NCI-H524 (cell line): ENCODE results near the gene DAPK1.
A peak's percentile ranks its signal among the peaks of the same experiment; 100 is the strongest.

Experiments
- DNase-seq, 2 experiments: peaks; one replicate each; lab custom pipeline; 2025; lab: John Stamatoyannopoulos, UW

DAPK1 gene

DNA sequence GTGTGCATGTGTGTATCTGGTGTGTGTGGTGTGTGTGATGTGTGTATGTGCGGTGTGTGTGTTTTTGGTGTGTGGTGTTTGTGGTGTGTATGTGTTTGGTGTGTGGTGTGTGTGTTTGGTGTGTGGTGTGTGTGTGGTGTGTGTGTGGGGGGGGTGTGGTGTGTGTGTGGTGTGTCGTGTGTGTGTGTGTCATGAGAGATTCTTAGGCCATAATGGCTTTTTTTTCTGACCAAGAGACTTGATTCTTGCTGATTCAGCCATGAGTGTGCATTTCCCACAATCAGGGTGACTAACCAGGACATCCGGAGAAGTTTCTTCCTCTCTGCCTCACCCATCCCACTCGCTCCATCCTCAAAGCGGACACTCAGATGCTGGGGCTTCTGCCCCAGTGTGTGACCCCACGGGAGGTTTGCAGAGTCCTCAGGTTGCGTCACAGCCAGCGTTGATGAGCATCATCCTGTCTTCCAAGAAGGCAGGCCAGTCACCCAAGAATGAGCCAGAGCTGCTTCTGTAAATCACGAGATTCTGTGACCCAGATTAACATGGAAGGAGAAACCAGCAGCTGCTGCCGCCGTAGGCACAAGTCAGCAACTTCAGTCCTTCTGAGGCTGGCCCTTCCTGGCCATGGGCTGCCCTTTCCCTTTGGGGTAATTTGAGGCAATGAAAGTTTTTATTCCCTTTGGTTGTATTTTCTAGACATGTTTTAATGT, 215.8 kb downstream of the DAPK1 start:
- DNase-seq: no peak

DNA sequence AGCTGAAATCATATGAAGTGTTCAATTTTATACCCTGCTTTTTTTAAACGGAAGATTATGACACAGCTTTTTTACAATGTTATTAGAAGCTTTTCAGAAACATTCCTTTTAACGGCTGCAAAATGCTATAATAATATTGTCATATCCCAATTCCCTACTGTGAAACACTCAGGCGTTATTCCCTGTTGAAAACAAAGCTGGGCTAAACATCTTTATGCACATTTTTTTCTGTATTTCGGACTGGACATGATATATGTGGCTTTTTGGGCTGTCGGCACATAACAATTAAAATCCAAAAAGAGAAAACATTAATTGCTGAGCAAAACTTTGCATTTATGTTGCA, 216.3 kb downstream of the DAPK1 start:
- no peak for DNase-seq

DNA sequence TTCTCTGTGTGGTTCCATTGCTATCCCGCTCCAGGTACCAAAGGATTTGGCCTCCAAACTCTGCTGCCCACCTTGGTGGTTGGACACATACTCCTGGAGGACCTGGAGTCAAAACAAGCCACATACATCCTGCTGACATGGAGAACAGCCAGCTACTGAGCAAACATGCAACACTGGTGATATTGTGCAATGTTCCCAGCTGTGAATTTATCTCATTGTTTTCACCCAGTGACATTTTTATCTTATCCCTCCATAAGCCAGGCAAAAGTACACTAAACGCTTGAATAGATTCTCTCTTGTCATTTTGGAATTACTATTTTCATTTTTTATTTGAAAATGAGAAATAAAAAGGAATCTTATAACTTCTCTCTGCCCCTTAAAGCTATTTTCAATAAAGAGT, 217.2 kb downstream of the DAPK1 start:
- no peak for DNase-seq

DNA sequence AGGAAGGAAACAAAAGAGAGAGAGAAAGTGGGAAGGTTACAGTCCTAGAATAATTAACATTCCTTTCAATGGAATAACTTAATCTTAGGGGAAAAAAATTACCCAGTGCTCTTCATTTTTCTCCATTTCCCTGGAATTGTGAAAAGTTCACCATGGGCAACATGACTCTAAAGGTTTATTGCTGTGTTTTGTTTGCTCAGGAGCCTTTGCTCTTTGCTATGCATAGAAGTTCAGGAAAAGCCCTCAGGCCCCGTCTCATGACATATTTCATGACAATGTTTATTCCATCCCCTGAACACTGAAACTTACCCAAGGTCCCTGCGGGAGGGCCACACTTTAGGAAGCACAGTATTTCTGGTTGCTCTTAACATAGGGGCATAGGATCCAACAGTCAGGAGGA, 218.5 kb downstream of the DAPK1 start:
- no peak for DNase-seq

DNA sequence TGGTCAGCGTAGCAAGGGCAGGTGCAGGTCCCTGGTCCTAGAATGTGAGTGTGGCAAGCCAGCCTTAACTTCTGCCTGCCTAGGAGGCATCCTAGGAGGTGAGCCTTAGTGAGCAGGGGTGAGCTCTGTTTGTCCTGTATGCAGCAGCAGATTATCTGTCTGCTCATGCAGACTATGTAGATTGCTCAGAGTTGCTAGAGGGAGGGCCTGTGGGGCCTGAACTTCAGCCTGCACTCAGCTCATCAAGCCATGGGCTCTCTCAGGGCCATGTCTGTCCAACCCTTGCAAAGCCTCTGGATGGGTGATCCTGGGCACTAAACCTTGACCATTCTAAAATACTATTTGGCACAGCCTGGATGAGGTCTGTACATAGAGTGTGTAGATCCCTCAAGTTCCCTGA, 219.8 kb downstream of the DAPK1 start:
- DNase-seq: no peak

DNA sequence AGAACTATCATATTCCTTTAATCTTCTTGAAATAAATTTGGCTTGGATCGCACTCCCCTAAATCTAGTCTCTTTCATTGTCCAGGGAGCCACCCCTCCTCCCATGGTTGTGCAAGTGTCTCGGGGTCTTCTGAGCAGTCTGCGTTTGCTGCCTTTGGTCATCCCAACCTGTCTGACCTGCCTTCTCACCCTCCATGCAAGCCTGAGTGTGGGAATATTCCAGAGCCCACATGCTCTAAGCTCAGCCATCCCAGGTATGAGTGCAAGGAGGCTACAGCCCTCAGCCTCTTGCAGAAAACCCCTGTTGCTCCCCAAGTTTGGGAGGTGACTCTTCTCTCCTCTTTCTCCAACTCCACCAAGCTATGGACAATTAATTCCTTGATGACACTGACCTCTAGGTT, 220.6 kb downstream of the DAPK1 start:
- DNase-seq: no peak

DNA sequence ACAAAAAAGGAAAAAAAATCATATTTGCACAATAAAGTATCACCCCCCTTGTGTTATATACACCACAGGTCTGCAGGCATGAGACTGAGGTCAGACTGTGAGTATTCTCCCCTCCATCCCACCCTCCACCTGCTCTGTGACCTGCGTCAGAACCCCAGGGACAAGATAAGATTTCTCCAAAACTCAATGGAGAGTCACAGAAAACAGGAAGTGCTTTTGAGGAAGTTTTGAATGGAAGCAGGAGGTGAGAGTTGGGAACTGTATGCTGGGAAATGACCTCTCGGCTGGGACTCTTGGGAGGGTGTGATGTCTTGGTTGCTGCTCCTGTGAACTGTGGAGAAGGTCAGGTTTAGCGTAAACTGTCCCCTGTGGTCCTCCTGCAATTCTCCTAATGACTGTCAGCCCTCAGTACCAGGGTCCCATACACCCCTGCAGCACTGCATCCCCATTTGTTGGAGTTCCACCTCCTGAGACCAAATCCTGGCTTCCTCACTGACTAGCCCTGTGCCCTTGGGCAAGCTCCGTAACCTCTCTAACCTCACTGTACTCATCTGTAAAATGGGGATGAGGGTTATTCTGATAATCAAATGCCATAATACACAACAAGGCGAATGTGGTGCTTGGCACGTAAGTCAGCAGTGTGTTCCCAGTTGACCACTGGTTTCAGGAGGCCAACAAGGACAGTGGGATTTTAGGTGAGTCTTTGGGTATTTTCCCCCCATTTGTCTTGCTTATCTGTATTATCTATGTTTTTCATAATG, 221.4 kb downstream of the DAPK1 start:
- no peak for DNase-seq

DNA sequence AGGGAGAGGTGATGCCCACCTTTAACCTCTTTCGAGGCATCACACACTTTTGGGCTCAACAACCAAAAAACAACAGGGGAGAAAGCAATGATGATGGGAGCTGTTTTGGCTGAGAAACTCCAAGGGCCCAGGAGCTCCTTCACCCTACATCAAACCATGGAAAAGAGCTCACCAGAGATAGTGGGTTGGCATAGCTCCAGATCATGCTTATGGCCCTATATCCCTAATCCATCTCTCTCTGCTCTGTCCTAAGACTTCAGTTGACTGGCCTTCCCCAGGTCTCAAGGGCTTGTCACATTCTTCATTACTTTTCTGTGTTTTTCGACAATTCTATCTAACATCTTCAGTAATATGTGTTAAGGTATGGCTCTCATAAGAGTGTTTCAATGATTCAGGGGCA, 222.5 kb downstream of the DAPK1 start:
- DNase-seq: no peak

DNA sequence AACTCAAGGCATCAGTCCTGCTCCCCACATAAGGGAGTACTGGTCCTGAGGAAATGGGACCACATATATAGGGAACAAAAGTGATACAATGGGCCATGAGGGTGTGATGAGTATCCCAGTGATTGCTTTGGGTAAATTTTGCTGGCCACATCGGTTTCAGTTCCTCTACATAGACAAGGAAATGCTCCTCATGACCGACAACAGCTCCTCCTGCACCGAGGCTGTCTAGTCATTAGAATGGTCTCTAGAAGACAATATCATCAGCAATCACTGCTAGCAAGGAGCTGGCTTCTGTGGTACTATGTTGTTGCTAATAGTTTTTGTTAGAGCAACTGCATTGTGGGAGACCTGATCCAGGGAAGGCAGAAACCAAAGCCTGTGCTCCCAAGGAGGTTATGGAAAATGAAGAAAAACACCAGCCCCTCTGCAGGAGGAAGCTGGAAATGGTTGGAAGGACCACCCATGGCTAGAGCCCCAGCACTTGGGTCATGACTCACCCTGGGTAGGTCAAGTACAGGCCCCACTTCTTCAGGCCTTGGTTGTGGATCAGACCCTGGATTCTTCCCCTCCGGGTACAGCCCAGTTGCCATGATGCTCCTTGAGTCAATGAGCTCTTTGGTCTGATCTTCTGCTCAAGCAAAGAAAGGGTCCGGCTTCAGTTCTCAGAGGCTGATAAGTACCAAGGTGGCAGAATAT, 224.9 kb downstream of the DAPK1 start:
- DNase-seq: no peak

DNA sequence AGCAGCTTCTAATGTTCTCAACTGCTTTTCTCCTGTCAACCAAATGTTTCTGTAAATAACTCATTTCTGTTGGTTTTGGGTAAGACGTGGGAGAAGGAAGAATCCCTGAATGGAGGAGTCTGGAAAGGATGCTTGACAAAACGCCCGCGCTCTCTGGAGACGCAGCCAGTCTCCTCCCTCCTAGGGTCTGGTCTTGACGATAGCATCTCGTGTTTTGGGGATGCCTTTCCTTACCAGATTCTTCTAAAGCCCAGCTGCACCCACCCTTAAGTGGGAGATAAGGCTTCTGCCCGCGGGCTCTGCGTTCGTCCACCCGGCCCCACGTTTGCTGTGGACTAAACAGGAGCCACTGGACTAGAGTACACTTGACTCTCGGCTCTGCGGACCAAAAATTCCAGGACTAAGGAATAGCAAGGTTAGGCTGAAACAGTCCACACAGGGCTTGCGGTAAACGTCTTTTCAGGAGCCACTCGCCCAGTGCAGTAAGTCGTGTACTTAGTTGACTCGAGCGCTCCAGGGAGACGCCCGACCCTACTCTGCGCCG, 227.8 kb downstream of the DAPK1 start:
- no peak for DNase-seq

DNA sequence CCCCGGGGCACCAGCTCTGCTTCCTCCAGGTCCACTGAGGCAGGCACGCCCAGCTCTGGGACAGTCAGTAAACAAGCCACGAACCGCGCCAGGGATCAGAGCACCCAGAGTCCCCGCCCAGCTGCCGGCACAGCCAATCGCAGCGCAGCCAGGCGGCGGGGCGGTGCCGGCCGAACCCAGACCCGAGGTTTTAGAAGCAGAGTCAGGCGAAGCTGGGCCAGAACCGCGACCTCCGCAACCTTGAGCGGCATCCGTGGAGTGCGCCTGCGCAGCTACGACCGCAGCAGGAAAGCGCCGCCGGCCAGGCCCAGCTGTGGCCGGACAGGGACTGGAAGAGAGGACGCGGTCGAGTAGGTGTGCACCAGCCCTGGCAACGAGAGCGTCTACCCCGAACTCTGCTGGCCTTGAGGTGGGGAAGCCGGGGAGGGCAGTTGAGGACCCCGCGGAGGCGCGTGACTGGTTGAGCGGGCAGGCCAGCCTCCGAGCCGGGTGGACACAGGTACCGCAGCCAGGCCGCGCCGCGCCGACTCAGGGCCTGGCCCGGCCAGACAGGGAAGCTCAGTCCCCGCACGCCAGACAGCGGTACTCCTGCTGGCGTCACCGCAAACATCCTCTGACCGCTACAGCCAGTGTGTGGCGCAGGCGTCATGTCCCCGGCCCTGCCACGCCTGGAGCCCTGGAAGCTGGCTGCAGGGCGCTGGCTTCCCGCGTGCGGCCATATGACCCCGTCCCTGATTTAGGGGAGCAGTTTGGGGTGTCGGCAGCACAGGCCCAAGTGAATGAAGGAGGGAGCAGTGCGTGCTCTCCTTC, 228.4 kb downstream of the DAPK1 start, which contains the start of gene CTSL:
TSS of gene CTSL (plus strand) at position 220 of the 810 bp plus-strand sequence. CDS start 1,485 bp downstream, outside the sequence.
- peak; percentile 5 to 42 for DNase-seq

DNA sequence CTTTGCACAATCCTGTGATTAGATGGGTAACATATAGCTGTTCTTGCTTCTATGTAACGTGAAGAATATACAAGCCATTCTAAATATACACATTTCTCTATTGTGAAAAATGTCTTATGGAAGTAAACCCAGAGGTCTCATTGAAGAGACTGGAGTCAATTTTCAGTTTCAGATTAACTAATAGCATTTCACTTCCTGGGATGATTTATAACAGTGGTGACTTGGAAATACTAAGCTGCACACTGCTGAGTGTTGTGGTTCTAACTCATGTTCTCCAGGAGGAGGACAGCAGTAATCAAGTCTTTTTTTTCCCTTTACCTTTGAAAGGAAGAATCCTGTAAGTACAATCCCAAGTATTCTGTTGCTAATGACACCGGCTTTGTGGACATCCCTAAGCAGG, 231.6 kb downstream of the DAPK1 start:
- DNase-seq: no peak

DNA sequence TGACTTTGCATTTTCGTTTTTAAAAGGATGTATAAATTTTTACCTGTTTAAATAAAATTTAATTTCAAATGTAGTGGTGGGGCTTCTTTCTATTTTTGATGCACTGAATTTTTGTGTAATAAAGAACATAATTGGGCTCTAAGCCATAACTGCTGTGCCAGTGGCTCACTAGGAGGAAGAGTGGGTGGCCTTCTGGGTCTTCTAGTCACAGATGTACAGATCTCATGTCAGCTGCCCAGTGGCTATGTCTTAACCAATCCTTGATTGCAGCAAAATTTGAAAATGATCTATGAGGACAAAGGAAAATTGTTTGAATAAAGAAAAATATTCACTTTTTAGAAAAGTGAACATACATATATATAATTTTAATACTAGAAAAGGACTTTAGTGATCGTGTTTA, 233.7 kb downstream of the DAPK1 start:
- no peak for DNase-seq

DNA sequence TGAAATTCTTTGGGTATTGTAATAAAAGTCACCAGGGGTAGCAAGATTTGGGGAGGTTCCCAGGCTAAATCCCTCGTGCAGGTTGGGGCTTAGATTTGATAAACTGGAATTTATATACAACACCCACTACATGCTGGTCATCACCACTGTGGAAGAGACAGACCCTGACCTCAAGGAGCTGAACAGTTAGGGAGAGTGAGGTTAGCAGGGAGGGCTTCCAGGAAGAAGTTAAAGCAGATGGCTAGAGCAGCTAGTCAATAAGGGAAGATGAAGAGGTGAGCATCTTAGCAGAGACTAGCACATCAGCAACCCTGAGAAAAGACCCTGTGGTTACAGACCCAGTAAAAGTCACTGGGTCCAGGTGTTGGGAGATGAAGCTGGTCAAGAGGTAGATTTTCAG, 234.7 kb downstream of the DAPK1 start:
- DNase-seq: no peak

DNA sequence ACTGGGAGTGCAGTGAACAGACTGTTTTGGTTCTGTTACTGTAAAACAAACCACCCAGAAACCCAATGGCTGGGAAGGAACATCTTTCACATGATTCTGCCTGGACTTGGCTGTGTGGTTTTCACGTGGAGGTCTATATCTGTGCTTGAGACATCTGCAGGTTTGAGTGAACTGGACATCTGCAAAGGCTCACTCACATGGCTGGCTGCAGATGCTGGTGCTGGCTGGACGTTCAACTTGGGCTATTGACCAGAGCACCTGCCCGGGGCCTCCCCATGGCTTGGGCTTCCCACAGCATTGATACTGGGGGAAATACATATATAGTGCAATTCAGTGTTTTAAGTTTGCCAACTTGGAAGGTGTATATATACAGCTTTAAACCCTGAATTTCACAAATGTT, 235.1 kb downstream of the DAPK1 start:
- no peak for DNase-seq

DNA sequence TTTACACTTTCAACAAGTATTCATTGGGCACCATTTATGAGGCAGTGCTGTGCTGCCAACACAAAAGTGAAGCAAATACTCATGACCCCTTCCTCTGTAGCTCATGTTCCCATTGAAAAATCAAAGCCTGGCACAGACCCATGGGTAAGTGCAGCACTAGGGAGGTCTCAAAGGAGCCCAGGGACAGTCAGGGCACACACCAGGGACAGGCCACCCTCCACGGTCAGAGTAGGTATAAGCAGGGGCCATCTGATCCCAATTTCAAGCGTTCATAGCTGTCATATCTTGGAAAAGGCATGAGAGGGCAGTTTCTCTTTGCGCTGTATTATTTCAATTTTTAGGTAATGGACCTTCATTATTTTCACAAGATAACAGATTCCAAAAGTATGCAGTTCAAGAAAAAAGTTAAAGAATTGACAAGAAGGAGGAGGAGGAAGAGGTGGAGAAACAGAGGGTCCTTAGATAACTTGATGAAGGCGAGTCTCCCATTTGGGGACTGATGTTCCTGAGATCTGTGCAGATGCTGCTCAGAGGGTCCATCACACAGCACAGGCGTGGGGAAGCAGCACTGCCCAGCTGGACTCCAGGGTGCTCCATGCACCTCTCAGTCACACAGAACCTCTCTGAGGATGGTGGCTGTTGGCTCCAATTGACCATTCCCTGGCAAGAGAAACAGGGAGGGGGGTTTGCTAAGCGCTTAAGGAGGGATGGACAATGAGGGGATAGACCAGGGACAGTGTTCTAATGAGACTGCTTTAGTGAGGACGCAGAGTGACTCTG, 235.8 kb downstream of the DAPK1 start:
- no peak for DNase-seq

DNA sequence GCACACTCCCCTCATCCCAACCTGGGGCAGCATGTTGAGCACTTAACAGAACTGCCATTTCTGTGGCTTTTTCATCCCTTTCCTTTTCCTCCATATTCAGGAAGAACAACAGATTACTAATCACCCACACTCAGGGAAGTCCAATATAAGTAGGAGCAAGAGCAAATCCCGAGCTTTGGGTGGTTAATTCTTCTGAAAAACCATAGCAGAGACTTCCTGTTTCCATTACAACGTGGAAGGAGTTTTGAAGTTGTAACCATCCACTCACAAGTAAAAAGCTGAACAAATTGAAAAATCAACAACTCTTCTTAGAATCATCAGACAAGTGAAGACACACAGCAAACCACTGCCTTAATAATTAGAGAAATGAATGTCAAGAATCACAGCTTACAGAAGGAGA, 236.4 kb downstream of the DAPK1 start:
- DNase-seq: no peak

DNA sequence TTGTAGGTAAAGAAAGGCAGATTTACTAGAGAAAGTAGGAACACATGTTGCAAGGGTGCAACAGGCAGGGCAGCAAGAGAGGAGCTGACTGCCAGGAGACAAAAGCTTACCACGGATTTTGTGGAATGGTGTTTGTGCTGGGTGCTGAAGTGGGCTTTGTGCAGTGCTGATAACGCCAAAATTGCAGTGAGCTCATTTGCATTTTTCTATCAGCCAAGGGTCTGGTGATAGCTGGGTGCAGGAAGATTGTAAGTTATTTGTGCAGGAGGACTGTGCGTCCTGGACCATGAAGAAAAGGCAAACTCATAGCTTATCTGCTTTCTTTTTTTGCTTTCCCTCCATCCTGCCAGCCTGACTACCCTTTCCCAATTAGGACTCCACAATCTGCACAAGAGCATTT, 241.9 kb downstream of the DAPK1 start:
- no peak for DNase-seq

DNA sequence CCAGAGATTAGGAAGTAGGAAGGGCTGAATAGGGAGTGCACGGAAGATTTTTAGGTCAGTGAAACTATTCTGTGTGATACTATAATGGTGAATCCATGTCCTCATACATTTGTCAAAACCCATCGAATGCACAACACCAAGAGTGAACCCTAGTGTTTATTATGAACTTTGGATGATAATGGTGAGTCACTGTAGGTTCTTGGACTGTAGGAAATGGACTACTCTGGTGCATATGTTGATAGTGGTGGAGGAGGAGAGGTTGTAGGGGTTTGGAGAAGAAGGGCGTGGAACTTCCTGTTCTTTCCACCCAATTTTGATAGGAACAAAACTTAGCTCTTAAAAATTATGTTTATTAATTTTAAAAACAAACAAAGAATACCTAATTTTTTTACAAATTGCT, 242.5 kb downstream of the DAPK1 start:
- no peak for DNase-seq

DNA sequence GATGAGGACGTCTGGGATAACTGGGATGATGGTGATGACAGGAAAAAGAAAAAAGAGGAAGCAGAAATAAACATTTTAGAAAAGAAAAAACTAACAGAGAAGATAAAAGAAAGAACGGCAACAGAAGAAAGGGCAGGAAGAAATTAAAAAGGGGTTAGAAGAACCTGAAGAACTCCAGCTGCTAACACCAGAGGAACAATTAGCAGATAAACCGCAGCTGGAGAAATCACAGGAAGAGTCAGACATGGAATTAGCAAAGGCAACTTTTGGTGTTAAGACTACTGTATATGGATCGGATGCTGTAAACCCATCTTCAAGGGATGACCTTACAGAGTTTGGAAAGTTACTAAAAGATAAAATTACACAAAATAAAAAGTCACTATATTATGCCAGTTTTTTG, 243.7 kb downstream of the DAPK1 start:
- DNase-seq: no peak

DNA sequence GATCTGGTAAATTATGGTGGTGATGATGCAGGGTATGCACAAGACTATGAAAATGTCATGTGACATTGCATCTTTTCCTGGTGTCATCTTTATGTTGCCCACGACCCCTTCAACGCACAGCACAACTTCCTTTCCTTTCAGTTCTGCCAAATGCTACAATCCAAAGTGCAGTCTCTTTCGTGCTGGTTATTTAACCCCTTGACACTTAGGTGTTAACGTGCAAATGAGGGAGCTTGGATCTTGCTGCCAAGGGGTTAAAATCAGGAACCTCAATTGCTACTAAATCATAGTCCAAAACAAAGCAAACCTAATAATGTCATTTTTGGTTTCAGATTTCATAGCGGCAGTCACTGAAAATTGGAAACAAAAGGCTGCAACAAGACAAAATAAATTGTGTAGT, 244.2 kb downstream of the DAPK1 start:
- DNase-seq: no peak
